LNCAP (cell line): ENCODE data around the gene ARL6IP4.

Experiments used
- CTCF ChIP-seq: fragments of 450-650 bp; IDR thresholded peaks from 2 replicates; pipeline ENCODE4 v1.5.1; 2017; ENCODE audit warnings: mild to moderate bottlenecking

ARL6IP4 gene

GRCh38 chr12:122988036-122988435 is 7.6 kb downstream of the ARL6IP4 start:
- TF ChIP-seq CTCF, result no peak

GRCh38 chr12:122988612-122989212 is 8.2 kb downstream of the ARL6IP4 start:
- TF ChIP-seq CTCF, result no peak

DNA sequence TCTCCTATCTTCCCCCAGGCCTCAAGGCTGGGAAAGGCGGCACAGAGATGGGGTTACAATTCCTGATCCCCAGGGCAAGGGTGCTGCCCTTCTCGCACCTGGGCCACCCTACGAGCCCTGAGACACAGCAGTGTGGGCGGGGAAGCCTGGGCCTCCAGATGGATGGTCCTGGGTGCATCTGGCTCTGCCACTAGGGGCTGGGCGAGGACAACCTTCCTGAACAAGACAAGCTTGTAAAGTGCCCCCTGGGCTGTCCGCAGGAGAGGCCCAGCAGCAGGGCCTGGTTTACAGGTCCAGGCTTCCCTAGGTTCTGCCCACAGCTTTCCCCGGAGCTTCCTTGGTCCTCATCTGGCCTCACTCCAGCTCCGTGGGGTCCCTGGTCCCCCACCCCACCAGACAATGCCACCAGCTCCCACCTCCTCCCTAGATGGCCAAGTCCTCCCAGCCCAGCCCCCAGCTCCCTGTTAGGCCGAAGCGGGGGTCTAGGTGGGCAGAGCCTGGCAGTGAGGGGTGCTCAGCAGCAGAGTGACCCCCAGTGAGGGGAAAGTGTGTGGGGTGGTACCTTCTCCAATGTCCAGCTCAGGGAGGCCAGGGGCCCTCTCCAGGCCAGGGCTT is 8.9 kb downstream of the ARL6IP4 start:
- no peak for TF ChIP-seq CTCF

DNA sequence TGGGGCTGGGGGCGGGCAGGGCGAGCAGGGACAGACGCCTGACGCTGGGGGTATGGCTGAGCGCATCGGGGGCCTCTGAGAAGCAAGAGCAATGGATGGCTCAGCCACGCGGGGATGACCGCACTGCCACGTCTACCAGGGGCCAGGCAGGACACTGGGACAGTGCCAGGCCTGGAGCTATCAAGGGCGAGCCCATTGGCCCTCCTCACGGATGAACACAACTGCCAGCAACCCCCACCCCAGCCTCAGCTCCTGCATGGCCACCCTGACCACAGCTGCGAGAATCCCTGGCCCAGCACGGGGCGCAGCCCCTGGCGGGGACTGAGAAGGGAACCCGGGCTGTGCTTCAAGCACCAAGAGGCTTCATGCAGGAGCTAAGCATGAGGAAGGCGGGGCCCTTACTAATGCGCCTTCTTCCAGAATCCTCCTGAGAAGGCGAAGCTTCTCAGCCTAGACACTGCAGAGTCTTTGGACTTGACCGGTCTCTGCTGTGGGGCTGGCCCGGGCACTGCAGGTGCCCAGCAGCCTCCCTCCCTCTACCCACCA is 9.5 kb downstream of the ARL6IP4 start:
- no peak for TF ChIP-seq CTCF

GRCh38 chr12:122990561-122990960 is 10.1 kb downstream of the ARL6IP4 start:
- TF ChIP-seq CTCF, result no peak

DNA sequence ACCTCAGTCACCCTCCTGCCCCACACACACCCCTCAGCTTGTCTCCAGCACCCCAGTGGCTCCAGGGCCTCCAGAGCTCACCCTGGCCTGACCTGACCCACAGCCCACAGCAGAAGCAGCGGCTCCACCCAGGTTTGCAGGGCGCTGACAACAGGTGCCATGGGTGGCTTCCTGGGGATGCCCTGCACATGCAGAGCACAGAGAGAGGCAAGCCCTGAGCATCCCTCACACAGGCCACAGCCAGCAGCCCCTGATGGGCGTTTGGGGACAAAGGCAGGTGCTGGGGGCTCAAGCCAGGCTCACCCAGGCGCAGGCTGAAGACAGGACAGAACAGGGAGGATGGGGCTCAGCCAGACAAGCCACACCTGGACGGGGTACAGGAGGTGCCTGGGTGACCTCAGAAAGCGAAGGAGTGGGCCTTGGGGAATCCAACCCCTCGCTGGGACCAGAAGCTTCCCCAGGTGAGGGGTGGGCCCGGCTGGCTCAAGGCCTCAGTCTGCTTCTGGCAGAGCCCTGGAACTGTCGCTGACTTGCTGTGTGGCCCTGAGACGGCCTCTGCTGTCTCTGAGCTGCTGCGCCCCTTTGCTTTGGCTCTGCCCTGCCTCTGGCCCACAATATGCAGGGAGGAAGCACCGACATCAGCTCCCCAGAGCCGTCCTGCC is 10.6 kb downstream of the ARL6IP4 start:
- no peak for TF ChIP-seq CTCF

GRCh38 chr12:122991623-122992275 is 11.3 kb downstream of the ARL6IP4 start:
- TF ChIP-seq CTCF, result no peak
